ENCODE results near the gene FAM174B. TPM values are rescaled to one million over a fixed set of nuclear protein-coding genes. Genes with fewer than 3 reads are reported as not detected.

FAM174B gene
- total RNA-seq, 1 donor from 2014 or later, result 6.5 TPM

DNA sequence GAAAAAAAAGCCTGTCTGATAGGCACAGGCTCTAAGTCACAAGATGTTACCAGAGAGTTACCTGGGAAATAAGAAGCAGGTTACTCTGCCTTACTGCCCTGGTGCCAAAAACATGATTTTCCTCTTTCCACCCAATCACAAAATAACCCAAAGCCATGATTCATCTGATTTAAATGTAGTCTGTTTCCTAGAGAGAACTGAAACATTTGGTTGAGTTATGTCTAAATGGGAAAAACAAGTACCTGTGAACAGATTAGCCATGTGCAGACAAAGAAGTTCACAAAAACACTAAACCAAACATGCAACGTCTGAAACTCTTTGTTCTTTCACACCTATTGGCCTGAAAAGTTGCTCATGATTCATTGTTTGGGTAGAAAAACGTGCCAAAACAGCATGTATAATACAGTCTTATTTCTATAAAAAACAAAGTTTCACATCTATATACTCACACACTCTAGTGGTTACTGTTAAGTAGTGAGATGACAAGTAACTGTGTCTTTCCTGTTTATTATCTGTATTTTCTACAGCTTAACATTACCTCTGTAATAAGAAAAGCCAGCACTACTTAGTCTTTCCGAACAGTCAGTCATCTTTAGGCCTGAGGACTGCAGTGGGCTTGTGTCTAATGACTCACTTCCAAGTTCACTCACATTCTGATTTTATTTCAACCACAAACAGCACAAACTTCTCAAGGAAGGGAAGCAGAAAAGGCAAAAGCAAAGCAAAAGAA, 30.2 kb downstream of the FAM174B start:
- intact Hi-C loops (cut with DNase I), result no loop called here
- DNase-seq (ENCODE audit: low spot score), result no peak

DNA sequence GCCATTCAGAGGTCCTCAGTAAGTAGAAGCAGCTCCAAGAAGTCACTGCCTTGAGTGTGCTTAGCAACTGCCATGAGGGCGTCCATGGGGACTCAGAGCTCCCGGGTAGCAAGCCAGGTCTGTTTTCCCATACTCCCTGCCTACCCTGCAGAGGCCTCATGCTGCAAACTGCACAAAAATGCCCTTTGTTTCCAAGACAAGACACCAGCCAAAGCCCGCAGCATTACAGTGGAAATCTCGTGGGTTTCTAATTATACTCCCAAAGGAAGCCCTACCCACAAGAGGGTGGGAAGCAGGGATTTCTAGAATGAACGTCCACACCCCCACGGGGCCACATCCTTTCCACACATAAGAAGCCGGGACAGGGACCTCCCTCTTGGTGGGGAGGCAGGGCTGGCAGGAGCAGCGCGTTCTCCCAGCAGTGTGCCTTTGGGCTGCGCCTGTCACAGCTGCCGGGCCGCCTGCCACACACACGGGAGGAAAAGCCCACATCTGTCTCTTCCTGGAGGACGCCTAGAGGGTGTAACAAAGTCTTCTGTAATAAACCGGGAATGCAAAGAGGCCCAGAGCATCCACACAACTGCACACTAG, 31.1 kb downstream of the FAM174B start:
- peak; percentile 82 for DNase-seq (ENCODE audit: low spot score)
- intact Hi-C loops (cut with DNase I), result no loop called here

DNA sequence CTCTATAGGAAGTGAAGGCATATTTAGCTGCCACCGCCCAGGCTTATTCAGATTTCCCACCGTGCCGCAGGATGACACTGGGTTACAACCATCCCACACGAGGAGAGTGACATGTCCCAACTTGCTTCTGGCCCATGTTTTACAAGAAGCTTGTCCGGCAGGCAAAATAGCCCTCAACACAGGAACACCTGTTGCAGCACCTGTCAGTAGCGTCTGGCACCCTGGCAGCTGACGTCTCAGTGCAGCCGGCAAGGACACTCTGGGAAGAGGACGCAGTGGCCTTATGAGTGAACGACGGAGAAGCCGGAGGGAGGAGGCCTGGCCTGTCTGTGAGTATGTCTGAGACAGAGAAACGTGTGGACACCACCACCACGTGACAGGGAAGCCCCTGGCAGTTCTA, 32.1 kb downstream of the FAM174B start:
- no peak for DNase-seq (ENCODE audit: low spot score)
- intact Hi-C loops (cut with DNase I), result no loop called here

DNA sequence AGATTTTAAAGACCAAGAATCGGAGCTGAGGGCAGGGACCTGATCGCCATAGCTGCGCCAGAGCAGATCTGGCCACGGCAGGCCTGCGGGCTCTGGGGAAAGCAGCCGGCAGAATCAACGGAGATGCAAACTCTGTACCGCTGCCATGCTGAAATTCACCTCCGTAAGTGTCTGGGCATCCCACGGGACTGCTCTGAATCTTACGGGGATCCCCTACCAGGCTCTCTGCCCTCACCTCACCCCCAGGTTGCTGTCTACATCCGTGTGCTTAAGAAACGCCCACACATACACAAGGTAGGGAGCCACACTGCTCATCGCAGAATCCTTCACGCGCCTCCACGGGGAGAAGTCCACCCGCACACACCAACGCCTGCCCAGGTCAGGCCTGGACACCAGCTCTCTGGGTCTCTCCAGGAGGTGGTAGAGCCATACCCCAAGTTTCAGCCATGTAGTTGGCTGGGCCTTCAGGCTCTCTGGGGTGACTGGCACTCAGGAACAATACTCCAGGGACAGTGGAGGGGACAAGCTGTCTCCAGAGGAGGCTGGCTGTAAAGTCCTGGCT, 33.5 kb downstream of the FAM174B start:
- intact Hi-C loops (cut with DNase I), result no loop called here
- DNase-seq (ENCODE audit: low spot score), result no peak

DNA sequence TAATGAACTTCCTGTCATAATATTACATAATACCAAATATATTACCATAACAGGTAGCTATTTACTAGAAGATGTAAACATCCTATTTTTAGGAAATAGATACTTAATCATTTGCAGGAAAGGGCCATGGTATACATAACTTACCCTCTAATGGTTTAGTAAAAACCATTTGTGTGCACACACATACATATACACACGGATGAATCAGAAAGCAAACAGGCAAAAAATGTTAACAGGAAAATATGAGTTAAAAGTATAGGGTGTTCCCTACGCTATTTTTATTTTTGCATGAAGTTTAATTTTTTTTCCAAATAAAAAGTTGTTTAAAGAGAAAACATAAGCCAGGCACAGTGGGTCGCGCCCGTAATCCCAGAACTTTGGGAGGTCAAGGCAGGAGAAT, 34.6 kb downstream of the FAM174B start:
- intact Hi-C loops (cut with DNase I), result no loop called here
- no peak for DNase-seq (ENCODE audit: low spot score)

DNA sequence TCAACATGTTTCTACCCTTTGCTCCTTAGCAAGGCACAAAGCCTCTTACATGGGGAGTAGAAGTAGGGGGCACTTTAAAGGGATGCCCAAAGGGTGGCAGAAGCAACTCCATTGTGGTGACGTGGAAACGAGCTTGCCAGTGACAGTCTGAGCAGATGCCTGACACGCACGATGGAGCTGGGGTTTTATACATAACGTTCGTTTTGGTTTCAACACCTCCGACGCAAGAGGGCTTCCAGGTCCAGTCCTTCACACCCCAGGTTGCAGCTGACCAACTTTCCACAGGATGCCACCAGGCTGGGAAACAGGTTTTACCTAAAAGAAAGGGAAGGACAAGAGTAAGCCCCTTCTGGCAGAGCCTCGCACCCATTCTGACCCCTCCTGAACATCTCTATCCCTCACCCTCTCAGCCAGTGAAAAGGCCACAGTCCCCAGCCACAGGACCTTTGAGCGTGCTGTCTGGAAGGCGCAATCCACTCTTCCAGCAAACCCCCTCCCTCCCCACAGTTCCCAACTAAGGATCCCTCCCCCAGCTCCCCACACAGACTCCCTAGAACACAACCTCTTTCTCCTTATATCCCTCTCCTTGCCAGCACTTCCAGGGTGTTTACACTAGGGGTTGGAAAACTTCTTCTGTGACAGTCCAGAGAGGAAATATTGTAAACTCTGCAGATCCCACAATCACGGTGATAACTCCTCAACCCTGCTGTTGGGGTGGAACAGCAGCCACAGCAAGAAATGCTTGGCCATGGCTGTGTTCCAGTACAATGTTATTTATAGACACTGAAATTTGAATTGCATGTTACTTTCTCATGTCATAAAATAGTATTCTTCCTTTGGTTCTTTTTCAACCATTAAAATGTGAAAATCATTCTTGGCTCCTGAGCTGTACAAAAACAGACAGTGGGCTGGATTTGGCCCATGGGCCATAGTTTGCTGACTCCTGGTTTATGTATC, 36.2 kb downstream of the FAM174B start:
- intact Hi-C loops (cut with DNase I), result loop anchor here (5.0 kb wide), 2 partner anchors 43 to 97 kb away; no protein-coding TSS in a partner anchor
- no peak for DNase-seq (ENCODE audit: low spot score)

DNA sequence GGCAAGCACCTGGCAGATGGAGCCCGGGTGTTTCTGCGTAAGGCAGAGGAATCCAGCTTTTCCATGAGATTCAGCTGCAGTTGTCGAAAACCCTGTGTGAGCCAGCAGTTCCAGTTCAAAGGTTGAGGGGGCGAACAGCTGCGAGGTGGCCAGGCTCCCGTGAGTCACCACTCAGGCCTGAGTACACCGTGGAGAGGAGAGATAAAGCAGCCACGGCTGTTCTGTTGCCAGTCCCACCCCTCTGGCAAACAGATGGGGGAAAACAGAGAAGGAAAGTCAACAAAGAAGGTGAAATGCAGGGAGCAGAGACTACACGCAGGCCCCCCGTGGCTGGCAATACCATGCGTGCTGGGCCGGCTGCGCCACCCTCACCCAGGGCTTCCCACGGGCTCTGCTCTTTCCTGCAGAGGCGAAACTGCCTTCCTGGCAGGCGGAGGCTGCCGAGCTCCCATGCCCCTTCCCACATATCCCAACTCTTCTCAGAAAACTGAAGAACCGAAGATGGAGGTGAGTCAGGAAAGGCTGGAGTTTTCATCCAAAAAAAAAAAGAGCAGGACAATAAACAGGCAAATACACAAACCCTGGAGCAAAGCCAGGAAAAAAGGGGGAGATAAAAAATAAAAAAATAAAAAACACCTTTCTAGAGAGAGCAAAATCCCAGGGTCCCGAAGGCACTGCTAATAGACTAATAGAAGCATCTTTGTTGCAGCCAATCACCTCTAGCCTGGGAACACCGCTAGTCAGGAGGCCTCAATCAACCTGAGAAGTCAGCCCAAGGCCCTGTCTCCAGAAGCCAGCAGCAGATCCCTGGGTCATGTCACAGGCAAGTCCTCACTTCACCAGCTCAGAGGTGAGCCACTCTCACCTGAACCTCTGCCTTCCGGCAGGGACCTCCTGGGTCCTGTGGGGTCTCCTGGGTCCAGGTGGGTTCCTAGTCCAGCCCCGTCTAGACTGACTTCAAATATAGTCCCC, 37.7 kb downstream of the FAM174B start:
- DNase-seq (ENCODE audit: low spot score), result peak; percentile 83
- intact Hi-C loops (cut with DNase I), result loop anchor here (5.0 kb wide), 2 partner anchors 44 to 96 kb away; no protein-coding TSS in a partner anchor

DNA sequence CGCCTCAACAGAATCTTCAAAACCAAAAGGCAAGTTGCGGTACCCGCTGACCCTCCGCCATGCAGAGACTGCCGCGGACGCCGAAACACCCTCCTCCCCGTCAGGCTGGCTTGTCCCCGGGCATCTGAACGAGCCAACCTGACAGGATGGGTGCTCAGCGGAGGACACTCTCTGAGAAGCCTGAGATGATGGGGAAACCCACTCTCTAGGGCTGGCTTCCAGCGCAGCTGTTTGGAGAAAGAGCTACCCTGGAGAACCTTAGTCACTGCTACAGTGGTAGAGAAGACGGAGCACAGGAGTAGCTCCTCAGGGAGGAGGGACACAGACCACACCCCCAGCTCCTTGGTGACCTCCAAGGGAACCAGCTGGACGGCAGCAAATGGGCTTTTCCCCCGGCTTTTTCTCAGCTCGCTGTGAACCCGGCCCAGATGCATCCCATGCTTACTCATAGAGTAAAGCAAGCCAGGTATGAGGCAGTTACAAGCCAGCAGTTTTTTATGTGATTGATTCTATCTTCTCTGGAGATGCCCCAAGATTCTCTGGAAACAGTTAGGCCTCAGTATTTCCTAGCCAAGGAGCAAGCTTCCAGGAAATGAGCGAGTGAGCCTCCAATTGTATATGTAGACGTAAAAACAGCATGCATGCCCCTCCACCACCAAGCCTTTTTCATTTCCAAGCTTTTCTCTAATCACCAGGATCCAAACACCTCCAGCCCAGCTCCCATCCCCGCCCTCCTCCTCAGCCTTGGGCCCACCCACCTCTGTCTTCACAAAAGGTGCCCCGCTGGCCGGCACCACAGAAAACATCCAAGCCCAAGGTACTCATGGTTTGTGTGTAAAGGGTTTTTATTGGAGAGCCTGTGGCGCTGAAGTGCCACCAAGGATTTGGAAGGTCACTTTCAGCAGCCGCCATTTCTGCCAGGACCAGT, 38.7 kb downstream of the FAM174B start:
- no peak for DNase-seq (ENCODE audit: low spot score)
- intact Hi-C loops (cut with DNase I), result loop anchor here (5.0 kb wide), 2 partner anchors 45 to 95 kb away; no protein-coding TSS in a partner anchor

DNA sequence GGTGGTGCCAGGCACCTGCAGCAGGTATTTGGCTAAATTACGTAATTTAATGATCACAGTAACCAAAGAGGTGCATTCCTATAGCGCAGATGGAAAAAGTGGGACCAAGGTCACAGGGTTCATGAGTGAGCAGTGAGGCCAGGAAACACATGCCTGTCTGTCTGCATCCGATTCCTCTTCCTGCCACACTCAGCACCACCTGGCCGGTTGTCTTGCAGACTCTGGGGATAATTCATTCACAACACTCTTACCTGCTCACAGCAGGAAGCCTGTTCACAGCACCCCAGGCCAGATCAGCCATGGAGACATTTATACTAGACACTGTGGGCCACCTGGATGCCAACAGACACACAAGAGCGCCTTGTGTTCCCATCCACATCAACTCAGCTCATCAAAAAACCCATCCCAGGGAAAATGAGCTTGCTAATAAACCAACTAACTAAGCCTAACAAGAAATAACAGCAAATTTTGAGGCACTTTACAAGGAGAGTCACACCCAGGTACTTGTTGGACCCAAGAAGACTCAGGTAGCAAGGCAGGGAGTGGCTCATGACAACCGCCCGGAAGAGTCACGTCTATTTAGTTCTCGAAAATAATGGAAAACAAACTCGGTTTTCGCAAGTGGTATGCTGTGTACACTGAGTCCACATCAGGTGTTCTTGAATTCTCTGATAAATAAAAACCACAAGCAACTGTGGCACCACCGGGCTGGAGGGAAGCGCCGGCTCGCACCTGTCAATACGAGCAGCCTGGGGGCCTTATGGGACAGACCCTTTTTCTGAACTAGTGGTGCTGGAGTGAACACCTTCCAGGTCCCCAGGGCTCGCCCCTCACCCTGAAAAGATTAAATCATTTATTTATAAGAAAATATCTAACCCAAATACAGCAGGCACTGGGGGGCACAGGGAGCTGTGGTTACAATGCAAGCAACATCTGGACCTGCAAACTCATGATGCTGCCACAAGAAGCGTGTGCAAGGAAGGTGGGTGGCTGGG, 40.5 kb downstream of the FAM174B start:
- DNase-seq (ENCODE audit: low spot score), result no peak
- intact Hi-C loops (cut with DNase I), result loop anchor here (5.0 kb wide), 2 partner anchors 47 to 93 kb away; no protein-coding TSS in a partner anchor

DNA sequence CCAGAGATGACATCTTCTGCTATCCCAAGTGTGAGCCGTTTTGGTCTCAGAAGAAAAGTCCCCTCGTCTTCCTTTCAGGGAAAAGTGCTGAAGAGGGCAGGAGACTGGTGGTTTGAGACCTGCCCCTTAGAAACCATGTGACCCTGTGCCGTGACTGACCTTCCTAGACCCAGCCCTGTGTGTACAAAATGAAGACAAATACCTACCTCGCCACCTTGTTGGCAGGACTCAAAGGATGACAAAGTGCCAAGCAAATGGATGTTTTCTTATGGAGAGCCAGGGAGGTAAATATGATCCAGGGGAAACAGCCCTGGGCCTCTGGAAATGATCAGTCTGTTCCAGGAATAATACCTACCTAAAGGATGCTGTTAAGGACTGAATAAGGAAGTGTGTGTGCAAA, 41.3 kb downstream of the FAM174B start:
- intact Hi-C loops (cut with DNase I), result no loop called here
- DNase-seq (ENCODE audit: low spot score), result no peak

DNA sequence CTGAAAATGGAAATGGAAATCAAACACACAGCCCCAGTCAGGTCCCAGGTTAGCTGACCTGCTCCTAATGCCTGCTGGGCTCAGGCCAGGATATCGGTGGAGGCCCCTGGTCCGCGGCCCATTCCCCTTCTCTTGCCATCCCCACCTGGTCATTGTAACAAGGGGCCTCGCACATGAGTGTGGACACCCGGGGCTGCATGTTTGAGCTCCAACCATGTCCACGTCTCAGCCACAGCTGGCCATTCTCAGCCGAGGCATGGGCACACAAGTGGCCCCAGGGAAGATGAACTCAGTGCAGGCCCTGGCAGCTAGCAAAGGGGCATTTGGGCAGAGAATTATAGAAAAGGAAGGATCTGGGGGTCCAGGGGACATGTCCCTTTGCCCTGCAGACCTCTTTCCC, 41.7 kb downstream of the FAM174B start:
- intact Hi-C loops (cut with DNase I), result no loop called here
- no peak for DNase-seq (ENCODE audit: low spot score)

DNA sequence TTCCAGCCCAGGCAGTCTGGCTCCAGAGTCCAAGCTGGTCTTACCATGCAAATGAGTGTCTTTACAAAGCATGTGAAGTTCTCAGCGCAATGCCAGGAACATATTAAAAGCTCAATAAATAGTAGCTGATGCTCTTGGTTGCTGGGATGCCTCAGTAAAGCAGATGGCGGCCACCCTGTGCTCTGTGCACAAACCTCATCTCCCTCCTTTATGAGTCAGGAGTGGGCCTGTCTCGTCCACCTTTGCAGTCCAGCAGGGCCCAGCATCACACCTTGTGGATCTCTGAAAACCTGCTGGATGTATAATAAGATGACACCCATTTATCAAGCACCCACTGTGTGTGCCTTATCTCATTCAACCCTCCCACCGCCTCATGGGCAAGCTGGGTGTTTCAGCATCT, 42.7 kb downstream of the FAM174B start:
- intact Hi-C loops (cut with DNase I), result no loop called here
- no peak for DNase-seq (ENCODE audit: low spot score)

DNA sequence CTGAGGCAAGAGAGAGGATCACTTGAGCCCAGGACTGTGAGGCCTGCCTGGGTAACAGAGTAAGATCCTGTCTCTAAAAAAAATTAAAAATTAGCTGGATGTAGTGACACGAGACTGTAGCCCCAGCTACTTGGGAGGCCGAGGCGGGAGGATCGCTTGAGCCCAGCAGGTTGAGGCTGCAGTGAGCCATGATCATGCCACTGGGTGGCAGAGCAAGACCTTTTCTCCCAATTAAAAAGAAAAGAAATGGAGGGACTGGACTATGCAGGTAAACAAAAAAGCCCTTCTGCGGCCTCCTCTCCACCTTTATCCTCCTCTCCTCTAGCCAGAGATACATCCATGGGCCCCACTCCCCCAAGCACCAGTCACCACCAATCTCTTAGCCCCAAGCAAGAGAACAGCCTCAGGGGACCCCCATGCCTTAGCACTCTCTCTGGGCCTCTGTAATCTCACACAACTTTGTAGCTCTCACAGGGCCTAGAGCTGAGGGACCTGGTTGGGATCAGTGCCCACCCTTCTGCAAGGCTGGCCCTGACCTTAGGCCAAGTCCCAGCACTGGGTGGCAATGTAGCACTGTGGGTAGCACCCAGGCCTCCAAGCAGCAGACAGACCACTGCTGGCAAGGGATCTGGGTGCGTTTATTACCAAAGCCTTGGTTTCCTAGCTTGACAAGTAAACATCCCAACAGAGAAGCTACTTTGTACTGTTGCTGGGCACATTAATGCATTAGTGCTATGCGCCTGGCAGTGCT, 43.4 kb downstream of the FAM174B start:
- intact Hi-C loops (cut with DNase I), result no loop called here
- no peak for DNase-seq (ENCODE audit: low spot score)

DNA sequence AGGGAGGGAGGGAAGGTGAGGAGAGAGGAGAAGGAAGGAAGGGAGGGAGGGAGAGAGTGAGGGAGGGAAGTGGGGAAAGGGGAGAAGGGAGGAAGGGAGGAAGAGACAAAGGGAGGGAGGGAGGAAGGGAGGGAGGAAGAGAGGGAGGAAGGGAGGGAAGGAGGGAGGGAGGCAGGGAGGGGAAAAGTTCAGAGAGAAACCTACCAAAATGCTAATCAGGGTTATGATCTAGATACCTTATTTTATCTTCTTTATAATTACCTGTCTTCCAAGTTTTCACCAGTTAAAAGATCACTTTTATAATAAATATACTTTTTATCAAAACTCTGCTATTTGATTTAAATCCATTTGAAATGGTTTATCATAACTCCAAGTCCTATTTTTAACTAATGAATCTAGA, 44.4 kb downstream of the FAM174B start:
- intact Hi-C loops (cut with DNase I), result no loop called here
- DNase-seq (ENCODE audit: low spot score), result no peak

DNA sequence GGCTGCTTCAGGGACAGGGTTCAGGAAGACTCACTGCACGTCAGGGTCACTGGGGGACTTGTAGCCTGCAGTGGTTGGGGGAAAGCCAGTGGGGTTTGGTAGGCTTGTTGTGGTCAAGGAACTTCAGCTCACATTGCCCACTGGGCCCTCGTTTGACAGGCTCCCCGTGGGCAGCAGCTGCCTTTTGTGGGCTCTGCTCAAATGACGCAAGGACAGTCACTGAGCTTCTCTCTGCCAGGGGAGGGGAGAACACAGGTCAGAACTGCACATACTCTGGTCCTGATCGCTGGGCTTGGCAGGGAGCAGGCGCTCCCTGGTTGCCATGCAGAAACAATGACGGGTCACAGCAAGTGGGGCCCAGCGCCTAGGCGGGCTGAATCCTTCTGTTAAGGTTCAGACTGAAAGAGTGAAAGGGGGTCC, 45.5 kb downstream of the FAM174B start:
- DNase-seq (ENCODE audit: low spot score), result peak; percentile 33
- intact Hi-C loops (cut with DNase I), result no loop called here
